Chondrocyte (in vitro differentiated cells): ENCODE results near the gene APOL3. TPM values are rescaled to one million over a fixed set of nuclear protein-coding genes. Genes with fewer than 3 reads are reported as not detected.
"Not testable (repeated sequence)": the region's sequence is repeated elsewhere in the genome, so short reads cannot be mapped to it uniquely, and the experiment has no call there.

Source experiments
- DNase-seq: peaks from one replicate; pipeline ENCODE4 v3.0.0; 2021; ENCODE audit warnings: mixed read lengths, low spot score
- H3K27ac Mint-ChIP-seq: one replicate; pipeline ENCODE4 v1.8.0; 2021; ENCODE audit warnings: mild to moderate bottlenecking, moderate library complexity, mixed read lengths; ENCODE audit not compliant: unreplicated experiment
- H3K27me3 Mint-ChIP-seq: 2 replicates; pipeline ENCODE4 v1.8.0; 2021; ENCODE audit warnings: low read depth, mixed read lengths
- H3K36me3 Mint-ChIP-seq: 2 replicates; pipeline ENCODE4 v1.8.0; 2021; ENCODE audit warnings: low read depth, mixed read lengths
- H3K4me1 Mint-ChIP-seq: 2 replicates; pipeline ENCODE4 v1.8.0; 2021; ENCODE audit warnings: low read depth, mild to moderate bottlenecking, mixed read lengths
- H3K4me3 Mint-ChIP-seq: one replicate; pipeline ENCODE4 v1.8.0; 2021; ENCODE audit warnings: mild to moderate bottlenecking, moderate library complexity, mixed read lengths; ENCODE audit not compliant: unreplicated experiment
- H3K9me3 Mint-ChIP-seq: 2 replicates; pipeline ENCODE4 v1.8.0; 2021; ENCODE audit warnings: low read depth, mixed read lengths
- CTCF ChIP-seq: fragments of 200-600 bp; sonication (generic); IDR thresholded peaks from 2 replicates; pipeline ENCODE4 v1.5.0; 2021; ENCODE audit warnings: antibody characterized with exemption, mild to moderate bottlenecking, moderate library complexity
- total RNA-seq: library from RNA; stranded (reverse); gene quantifications from 3 replicates; pipeline ENCODE4 v1.2.1, GENCODE V29; 2021

The APOL3 gene
- total RNA-seq, 1 donor from 2014 or later, result 2.3 TPM

DNA sequence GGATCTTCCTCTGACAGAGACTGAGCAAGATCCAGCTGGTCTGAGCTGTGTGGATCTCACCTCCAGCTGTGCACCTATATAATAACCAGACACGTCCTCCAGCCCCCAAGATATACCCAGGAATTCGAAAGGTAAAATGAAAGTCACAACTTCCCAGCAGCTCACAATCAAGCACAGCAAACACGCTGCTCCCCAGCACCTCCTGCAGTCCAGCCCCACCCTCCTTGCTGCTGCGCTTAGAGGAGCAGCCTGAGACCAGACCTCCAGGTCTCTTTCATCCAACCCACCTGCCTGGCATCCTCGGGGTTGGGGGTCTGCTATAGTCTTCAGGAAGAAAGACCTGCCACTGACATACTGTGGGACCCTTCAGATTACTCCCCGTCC, 44.1 kb upstream of the APOL3 start:
- Mint-ChIP-seq H3K27me3 (peaks cover 5% of the 10 kb centered on the region), H3K36me3 (no peaks in the 10 kb centered on the region), H3K4me3 (no peak overlapping the region), H3K27ac (no peak overlapping the region), H3K4me1 (no peaks in the 10 kb centered on the region), H3K9me3 (peaks cover 4% of the 10 kb centered on the region)
- no peak for DNase-seq
- no peak for TF ChIP-seq CTCF

DNA sequence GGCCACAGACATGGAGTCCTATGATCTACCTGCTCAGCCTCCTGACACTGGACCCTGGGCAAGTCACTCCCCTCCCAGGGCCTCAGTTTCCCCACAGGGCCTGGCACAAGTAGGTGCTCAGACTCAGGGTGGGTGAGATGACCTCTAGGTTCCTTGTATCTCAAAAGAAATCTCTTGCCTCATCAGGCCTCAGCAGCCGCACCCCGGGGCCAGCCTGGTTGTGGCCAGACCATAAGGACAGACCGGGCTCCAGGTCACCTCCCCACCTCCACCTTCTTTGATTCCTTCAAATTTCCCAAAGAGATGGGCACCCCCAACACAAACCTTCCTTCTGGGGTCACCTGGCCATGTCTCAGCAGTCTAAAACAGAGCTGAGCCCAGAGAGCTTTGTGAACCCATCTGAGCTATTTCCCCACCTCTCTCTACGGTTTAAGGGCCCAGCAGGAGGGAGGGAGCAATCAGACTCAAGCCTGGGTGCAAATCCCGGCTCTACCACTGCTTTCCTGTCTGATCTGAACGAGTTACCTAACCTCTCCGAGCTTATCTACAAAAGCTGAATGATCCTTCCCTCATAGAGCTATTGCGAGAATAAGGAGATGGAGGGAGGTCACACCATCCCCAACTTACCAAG, 43.6 kb upstream of the APOL3 start:
- Mint-ChIP-seq H3K9me3 (peaks cover 1% of the 10 kb centered on the region), H3K27me3 (peaks cover 3% of the 10 kb centered on the region), H3K36me3 (no peaks in the 10 kb centered on the region), H3K27ac (no peak overlapping the region), H3K4me1 (no peaks in the 10 kb centered on the region), H3K4me3 (no peak overlapping the region)
- no peak for TF ChIP-seq CTCF
- DNase-seq, result no peak

DNA sequence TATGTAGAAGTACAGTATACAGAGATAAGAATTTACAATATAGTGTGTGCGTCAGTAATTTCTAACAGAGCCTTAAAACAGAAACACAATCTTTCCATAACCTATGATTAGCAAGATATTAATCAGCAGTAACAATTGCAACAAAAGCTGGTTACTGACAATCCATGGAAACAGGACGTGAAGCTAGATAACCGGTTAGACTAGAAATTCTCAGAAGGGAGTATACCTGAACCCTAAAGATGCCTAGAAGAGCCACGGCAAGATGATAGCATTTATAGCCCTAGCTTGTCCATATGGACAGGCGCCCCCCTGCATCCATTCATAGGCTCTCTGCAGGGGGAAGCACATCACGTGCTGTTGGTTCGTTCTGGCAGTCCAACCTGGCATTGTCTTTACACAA, 42.9 kb upstream of the APOL3 start:
- not testable (repeated sequence) for H3K27me3 Mint-ChIP-seq, H3K36me3 Mint-ChIP-seq, H3K4me3 Mint-ChIP-seq, H3K4me1 Mint-ChIP-seq, DNase-seq, H3K27ac Mint-ChIP-seq, H3K9me3 Mint-ChIP-seq

DNA sequence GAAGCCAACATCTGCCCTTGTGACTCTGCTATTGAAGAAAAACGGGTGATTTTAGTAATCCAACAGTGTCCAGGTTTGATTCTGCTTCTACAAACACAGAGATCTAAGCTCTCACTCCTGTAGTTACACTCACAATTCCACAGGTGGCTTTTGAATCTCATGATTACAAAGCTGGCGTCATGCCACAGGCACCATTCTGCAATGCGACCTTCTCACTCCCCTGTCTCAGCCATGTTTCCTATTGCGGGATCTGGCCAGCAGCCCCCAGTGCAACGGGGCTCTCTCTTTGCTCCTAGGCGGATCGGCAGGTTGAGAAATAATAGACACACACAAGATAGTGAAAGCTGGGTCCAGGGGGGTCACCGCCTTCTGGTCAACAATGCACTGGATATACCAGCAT, 42.4 kb upstream of the APOL3 start:
- not testable (repeated sequence) for H3K4me3 Mint-ChIP-seq, DNase-seq

GRCh38 chr22:36201630-36202319, 41.2 kb upstream of the APOL3 start, which contains the start of gene APOL4:
Gene APOL4 (minus strand): TSS chr22:36201809. CDS start chr22:36201734, 75 bp downstream.
- no peak for TF ChIP-seq CTCF
- Mint-ChIP-seq H3K27me3 (peaks cover 2% of the 10 kb centered on the region), H3K4me1 (peaks cover 14% of the 10 kb centered on the region), H3K4me3 (no peak within 1 kb of the TSS), H3K9me3 (no peaks in the 10 kb centered on the region), H3K36me3 (no peaks in the 10 kb centered on the region), H3K27ac (no peak within 1 kb of the TSS)
- DNase-seq, result no peak

More for the DNA sequence above, 42.4 kb upstream of the APOL3 start:
- not testable (repeated sequence) for H3K27ac Mint-ChIP-seq, H3K4me1 Mint-ChIP-seq, H3K27me3 Mint-ChIP-seq, H3K9me3 Mint-ChIP-seq, H3K36me3 Mint-ChIP-seq

- H3K27me3 Mint-ChIP-seq, DNase-seq, H3K36me3 Mint-ChIP-seq, H3K9me3 Mint-ChIP-seq, H3K4me3 Mint-ChIP-seq, H3K27ac Mint-ChIP-seq: not testable (repeated sequence)
- peaks cover 20% of the 10 kb centered on the region for H3K4me1 Mint-ChIP-seq
Observed at GRCh38 chr22:36201025-36201424, 40.5 kb upstream of the APOL3 start.
